NCI-H2196 (cell line): ENCODE results near the gene PSMG4.
"Not testable (repeated sequence)": the region's sequence is repeated elsewhere in the genome, so short reads cannot be mapped to it uniquely, and the experiment has no call there.

Experiments
- DNase-seq: peaks from one replicate; lab custom pipeline; 2025; ENCODE audit not compliant: unreplicated experiment; lab: John Stamatoyannopoulos, UW

PSMG4 gene

GRCh38 chr6:3230256-3230882 lies 28.4 kb upstream of the PSMG4 start:
- no peak for DNase-seq

- peak; percentile 80 for DNase-seq
Observed at GRCh38 chr6:3230900-3231246, 27.9 kb upstream of the PSMG4 start.

- peak; percentile 86 for DNase-seq
Observed at GRCh38 chr6:3231247-3232016, 27.3 kb upstream of the PSMG4 start.

DNA sequence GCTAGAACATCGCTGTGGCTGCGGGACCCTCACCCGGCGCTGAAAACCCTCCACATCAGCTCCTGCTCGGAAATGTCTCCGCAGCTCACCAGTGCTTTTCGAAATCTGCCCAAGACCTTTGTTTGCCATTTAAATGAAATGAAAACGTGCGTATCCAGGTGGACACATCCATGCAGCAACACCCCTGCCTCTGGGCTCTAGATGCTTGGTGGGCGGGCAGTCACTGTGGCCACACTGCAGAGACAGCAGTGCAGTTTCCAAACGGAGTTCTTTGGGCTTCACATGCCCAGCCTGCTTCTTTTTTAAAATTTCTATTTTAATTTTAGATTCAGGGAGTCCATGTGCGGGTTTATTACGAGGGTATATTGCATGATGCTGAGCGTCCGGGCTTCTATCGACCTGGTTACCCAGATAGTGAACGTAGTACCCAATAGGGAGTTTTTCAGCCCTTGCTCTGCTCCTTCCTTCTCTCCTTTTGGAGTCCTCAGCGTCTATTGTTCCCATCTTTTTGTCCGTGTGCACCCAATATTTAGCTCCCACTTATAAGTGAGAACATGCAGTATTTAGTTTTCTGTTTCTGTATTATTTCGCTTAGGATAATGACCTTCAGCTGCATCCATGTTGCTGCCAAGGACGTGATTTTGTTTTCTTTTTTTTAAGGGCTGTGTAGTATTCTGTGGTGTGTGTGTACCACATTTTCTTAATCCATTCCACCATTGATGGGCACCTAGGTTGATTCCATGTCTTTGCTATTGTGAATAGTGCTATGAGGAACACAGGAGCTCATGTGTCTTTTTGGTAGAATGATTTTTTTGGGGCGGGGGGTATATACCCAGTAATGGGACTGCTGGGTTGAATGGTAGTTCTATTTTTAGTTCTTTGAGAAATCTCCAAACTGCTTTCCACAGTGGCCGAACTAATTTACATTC lies 26.5 kb upstream of the PSMG4 start:
- DNase-seq: no peak

DNA sequence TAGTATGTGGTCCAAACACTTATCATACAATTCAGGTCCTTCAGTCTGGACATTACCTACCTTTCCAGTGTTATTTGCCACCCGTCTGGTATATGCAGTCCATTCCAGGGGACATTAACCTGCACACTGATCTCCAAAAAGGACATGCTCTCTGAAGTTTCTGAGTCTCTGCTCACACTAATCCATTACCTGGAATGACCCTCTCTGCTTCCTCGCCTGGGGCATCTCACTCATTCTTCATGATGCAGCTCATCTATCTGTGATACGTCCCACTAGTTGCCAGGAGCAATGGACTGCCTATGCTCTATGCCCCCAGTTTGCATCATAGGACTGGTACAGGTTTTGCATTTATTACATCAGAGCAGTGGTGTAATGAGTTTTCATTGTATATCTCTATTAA lies 25.4 kb upstream of the PSMG4 start:
- DNase-seq: no peak

DNA sequence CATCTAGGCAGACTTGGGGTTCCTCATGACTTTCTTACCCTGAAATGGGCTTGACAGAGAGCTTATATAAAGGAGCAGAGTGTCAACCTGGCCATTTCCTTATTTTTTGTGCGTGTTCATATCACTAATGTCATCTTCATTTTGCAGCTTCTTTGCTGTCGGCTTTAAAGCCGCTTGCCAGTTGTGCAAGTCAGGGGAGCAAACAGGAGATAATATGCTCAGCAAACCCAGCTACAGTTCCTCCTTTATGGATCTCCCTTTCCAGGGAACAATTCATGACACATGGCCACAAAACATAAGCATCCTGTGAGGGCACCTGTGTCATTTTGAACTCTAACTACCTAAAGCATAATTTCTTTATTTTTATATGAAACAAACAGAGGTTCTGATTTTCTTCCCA lies 24.8 kb upstream of the PSMG4 start:
- no peak for DNase-seq

DNA sequence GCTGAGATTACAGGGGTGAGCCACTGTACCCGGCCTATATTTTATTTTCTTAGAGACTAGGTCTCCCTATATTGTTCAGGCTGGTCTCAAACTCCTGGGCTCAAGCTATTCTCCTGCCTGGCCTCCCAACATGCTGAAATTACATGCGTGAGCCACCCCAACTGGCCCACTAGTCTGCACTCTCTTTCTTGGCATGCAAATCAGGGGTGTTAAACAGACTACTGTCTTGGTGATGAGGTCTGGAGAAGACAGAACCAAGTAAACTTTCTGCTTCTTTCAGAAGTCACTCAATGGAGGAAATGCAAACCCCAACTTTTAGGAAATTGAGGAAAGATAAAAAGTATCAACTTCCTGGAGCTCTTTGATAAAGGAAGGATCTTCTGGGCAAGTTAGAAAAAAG lies 23.3 kb upstream of the PSMG4 start:
- DNase-seq: no peak

DNA sequence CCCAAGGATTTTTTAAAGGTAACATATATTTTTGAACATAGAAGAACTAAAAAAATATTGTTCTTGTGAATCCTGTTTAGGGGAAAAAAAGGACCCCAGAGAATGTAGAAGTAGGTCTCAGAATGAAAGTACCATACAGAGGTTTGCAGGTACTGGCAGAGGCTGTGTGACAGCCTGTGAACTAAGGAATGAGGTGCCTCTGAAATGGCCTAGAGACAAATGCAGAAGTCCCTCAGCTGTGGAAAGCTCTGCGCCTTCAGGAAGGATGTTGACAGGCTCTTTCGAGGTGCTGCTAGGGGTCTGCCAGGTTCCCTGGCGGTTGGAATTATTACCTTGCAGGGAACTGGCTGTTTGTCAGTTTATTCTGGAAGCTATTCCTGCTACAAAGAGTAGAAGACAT lies 22.7 kb upstream of the PSMG4 start:
- DNase-seq: no peak

DNA sequence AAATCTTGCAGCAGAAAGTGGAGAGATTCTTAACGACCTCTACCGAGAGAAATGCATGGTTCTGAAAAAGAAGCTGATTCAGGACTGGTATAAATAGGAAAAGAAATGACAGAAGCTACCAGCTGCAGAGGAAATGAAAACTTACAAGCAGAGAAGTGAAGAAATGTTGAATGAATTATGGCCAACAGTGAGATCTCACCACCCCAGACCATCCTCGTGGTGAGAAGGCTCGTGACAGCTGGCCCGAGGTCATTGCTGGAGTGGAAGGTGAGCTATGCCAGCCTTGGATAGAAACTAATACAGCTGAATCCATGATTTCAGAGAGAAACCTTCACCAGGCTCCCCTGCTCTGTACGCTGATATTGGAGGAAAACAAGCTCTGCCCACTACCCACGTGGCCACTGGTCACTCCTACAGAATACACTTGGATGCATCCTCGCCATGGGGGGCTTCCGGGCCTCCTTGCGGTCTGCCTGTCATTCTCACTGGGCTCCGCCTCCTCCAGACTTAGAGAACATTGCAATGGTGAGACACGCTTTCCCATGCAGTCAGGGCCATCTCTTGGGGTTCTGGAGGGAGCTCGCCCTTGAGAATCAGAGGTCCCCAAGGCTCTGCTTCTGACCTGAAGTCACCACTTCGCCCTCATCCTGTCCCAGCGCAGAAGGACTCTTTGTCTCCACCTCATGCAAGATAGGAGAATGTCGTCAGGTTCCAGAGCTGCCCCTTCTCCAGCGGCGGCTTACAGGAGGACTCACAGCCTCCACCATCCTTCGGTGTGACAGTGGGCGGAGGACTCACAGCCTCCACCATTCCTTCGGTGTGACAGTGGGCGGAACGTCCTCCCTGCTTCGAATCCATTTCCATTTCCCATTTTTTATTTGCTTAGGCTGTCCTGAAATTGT lies 20.7 kb upstream of the PSMG4 start:
- DNase-seq: no peak

DNA sequence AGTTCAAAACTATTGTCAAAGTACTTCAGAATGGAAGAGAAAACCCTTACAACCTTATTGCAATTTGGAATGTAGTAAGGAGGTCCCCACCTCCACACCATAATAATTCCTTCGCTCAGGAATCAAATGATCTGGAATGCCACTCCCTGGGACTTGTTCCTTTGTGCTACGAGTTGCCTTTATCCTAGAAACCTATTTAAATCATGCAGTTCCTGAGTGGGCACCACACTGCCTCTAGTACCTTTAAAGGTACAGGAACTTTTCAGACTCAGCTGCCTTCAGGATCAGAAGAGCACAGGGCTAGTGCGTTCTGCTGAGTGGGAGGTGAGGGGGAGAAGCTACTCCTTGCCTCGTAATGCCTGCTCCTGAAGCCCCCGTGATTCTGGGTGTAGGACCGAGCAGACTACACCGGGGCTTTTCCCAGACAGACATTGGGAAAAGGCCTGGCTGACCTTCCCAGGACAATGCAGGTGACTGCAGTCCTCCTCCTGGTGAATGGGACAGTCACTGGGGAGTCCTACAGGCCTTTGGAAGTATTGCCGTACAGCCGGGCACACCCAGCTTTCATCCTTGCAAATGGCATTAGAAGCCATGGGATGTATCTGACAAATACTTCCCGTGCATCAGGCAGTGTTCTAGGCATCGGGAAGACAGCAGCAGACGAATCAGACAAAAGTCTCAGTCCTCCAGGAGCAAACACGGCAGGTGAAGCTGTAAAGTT lies 19.5 kb upstream of the PSMG4 start:
- DNase-seq: no peak

GRCh38 chr6:3240595-3240994 lies 18.2 kb upstream of the PSMG4 start:
- no peak for DNase-seq

GRCh38 chr6:3241745-3242144 lies 17.0 kb upstream of the PSMG4 start:
- DNase-seq: not testable (repeated sequence)

DNA sequence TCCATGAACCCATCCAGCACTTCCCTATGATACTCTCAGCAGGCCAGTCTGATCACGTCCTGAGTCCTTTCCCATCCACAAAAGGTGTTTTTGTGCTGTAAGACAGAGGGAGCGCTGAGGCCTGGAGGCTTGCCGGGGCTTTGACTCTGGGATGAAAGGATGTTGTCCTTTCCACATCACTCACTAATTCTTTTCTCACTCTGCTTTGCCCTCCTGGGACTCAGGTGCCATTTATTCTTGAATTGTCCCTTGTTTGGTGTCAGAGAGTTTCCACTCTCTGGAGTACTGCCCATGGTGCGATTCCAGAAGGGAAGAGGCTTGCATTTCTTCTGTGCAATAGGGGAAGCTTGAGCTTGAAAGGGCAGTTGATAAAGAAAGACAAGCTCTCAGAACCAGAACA lies 16.0 kb upstream of the PSMG4 start:
- no peak for DNase-seq

GRCh38 chr6:3244003-3244831 lies 14.5 kb upstream of the PSMG4 start:
- no peak for DNase-seq

DNA sequence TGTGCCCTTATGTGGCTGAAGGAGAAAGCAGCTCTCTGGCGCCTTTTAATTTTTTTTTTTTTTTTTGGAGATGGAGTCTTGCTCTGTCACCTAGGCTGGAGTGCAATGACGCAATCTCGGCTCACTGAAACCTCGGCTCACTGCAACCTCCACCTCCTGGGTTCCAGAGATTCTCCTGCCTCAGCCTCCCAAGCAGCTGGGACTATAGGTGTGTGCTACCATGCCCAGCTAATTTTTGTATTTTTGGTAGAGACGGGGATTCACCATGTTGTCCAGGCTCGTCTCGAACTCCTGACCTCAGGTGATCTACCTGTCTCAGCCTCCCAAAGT lies 13.9 kb upstream of the PSMG4 start:
- not testable (repeated sequence) for DNase-seq

DNA sequence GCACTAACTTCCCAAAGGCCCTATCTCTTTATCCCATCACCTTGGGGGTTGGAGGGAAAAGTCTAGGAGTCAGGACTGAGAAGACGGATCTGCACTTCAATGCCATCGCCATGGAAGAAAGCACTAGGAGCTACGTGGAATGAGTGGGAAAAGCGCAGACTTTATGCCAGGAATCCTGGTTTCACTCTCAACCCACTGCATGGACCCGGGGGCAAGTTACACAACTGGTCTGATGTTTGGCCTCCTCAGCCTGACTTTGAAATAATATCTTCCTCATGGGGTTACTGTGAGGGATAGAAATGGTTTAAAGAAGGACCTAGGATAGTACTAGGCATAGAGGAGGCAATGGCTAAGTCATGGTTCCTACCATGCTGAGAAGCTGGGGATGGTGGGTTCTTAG lies 13.5 kb upstream of the PSMG4 start:
- DNase-seq: no peak

DNA sequence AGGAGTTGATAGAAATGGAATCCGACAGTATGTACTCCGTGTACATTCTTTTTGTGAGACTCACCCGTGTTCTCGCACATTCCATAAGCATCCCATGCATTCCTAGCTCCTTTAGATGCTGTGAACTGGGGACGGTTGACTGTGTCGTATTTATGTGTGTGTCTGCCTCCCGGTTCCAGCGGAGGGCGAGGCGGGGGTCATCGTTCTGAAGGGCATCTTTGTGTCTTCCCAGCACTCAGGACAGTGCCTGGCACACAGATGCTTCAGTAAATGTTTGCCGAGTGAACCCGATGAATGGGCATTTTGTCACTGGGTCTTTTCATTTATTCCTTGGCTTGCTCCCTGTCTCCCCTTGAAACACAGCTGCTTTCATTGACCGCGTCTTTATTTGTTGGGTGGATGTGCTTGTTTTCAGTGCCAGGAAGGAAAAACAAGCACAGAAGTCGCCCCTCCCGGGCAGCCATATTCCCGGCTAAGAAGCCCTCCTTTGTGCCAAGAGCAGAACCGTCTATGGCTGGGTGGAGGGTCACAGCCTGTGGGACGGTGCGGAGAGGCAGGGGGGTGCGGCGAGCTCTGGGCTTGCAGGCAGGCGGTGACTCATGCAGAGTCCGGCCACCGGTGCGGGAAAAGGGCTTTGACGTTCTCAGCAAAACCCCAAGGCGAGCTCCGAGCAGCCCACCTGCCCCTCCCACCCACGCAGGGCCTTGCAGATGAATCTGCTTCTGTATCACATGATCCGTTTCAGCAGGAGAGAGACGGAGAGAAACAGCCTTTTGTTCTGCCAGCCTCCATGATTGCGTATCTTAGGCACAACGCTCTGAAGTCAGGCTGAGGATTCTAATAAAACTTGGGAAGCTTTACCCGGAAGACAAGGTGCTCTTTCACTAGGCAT lies 11.2 kb upstream of the PSMG4 start:
- DNase-seq: no peak

DNA sequence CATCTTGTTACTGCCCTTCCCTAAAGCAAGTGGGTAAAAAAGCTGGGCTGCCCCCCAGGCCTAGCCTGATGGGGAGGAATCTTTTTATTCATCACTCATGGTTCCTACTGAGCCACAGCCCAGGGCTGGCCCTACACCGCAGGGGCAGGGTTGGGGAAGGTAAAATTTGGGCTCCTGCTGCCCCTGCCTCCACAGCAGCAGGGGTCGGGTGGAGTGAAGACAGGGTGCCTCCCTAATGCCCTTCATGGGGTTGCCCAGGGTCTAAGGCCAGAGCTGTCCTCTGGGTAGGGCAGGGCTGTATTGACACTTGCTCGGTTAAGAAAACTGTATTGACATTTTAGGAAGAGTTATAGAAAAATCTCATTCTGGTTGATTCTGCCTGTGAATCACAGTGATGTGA lies 8.9 kb upstream of the PSMG4 start:
- DNase-seq: no peak
